ENCODE data around the gene IPO5. TPM values are rescaled to one million over a fixed set of nuclear protein-coding genes. Genes with fewer than 3 reads are reported as not detected.

Gene IPO5
- total RNA-seq, 1 donor from 2014 or later: 154 TPM

- Histone ChIP-seq H3K79me2 (ENCODE audit: insufficient read depth, low read length) (peaks cover 6% of the 10 kb centered on the region), H3K36me3 (ENCODE audit: insufficient read depth, low read length) (peaks cover 67% of the 10 kb centered on the region), H2AFZ (ENCODE audit: low read depth, low read length) (no peak overlapping the region), H3K4me3 (ENCODE audit: insufficient read depth, low read depth, low read length) (no peak overlapping the region), H3K27me3 (ENCODE audit: insufficient read depth, low read length) (no peaks in the 10 kb centered on the region), H3K4me2 (ENCODE audit: low read length) (no peak overlapping the region), H3K9ac (ENCODE audit: low read length) (no peak overlapping the region), H3K4me1 (ENCODE audit: insufficient read depth, low read length) (peaks cover 4% of the 10 kb centered on the region), H4K20me1 (ENCODE audit: insufficient read depth, low read length) (peaks cover 12% of the 10 kb centered on the region), H3K9me3 (ENCODE audit: insufficient read depth, low read depth, low read length) (no peaks in the 10 kb centered on the region), H3K27ac (ENCODE audit: low read depth, low read length) (no peak overlapping the region)
- DNase-seq (ENCODE audit: low read depth) (no peak), FAIRE-seq (no peak)
- no peaks in the 10 kb centered on the region for H3K4me1 Mint-ChIP-seq (ENCODE audit: low read depth, unreplicated experiment)
- no peak overlapping the region for H3K4me3 Mint-ChIP-seq (ENCODE audit: unreplicated experiment)
- no peaks in the 10 kb centered on the region for H3K27me3 Mint-ChIP-seq (ENCODE audit: low read depth, unreplicated experiment)
- H3K27ac Mint-ChIP-seq (ENCODE audit: unreplicated experiment): no peak overlapping the region
- no peak for TF ChIP-seq EZH2 (IDR thresholded peaks at IDR 0.05; ENCODE audit: insufficient read depth, low read length)
- no peaks in the 10 kb centered on the region for H3K9me3 Mint-ChIP-seq (ENCODE audit: unreplicated experiment)
- peaks cover 26% of the 10 kb centered on the region for H3K36me3 Mint-ChIP-seq (ENCODE audit: low read depth, unreplicated experiment)
These were observed 53.5 kb downstream of the IPO5 start for GRCh38 chr13:98007001-98007400.

GRCh38 chr13:98013241-98013640, 59.8 kb downstream of the IPO5 start:
- Histone ChIP-seq H3K27ac (ENCODE audit: low read depth, low read length) (no peak overlapping the region), H3K36me3 (ENCODE audit: insufficient read depth, low read length) (peaks cover 61% of the 10 kb centered on the region), H3K4me2 (ENCODE audit: low read length) (no peak overlapping the region), H2AFZ (ENCODE audit: low read depth, low read length) (no peak overlapping the region), H3K4me3 (ENCODE audit: insufficient read depth, low read depth, low read length) (no peak overlapping the region), H3K9ac (ENCODE audit: low read length) (no peak overlapping the region), H3K79me2 (ENCODE audit: insufficient read depth, low read length) (no peaks in the 10 kb centered on the region), H4K20me1 (ENCODE audit: insufficient read depth, low read length) (no peaks in the 10 kb centered on the region), H3K9me3 (ENCODE audit: insufficient read depth, low read depth, low read length) (no peaks in the 10 kb centered on the region), H3K4me1 (ENCODE audit: insufficient read depth, low read length) (peaks cover 10% of the 10 kb centered on the region), H3K27me3 (ENCODE audit: insufficient read depth, low read length) (no peaks in the 10 kb centered on the region)
- no peaks in the 10 kb centered on the region for H3K27me3 Mint-ChIP-seq (ENCODE audit: low read depth, unreplicated experiment)
- DNase-seq (ENCODE audit: low read depth): no peak
- H3K4me1 Mint-ChIP-seq (ENCODE audit: low read depth, unreplicated experiment): peaks cover 7% of the 10 kb centered on the region
- no peak for TF ChIP-seq CTCF (IDR thresholded peaks at IDR 0.05; ENCODE audit: insufficient read depth, low read depth, low read length)
- TF ChIP-seq EZH2 (IDR thresholded peaks at IDR 0.05; ENCODE audit: insufficient read depth, low read length): no peak
- H3K4me3 Mint-ChIP-seq (ENCODE audit: unreplicated experiment): no peak overlapping the region
- H3K9me3 Mint-ChIP-seq (ENCODE audit: unreplicated experiment): no peaks in the 10 kb centered on the region
- H3K36me3 Mint-ChIP-seq (ENCODE audit: low read depth, unreplicated experiment): peaks cover 19% of the 10 kb centered on the region
- FAIRE-seq: no peak
- H3K27ac Mint-ChIP-seq (ENCODE audit: unreplicated experiment): no peak overlapping the region

DNA sequence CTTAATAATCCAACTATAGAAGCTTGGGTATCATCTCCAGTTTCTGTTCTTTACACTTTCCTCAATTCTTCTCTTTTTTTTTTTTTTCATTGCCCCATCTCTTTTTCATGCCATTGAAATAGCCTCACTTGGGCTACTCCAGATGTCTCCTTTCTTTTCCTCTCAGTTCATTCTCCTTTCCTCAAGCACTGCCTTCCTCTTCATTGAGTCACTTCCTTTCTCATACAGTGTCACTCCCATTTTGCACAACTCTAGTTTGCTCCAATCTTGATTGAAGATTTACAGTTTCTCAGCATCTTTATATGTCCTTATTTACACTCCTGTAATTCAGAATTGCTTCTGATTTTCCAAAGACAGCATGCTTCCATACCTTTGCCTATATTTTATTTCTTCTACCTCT, 61.3 kb downstream of the IPO5 start:
- peaks cover 29% of the 10 kb centered on the region for H3K36me3 Mint-ChIP-seq (ENCODE audit: low read depth, unreplicated experiment)
- DNase-seq (ENCODE audit: low read depth) (peak; percentile 74), FAIRE-seq (peak; percentile 47)
- H3K4me2 ChIP-seq (ENCODE audit: low read length): peak overlapping the region; percentile 68
- peaks cover 10% of the 10 kb centered on the region for H3K4me1 ChIP-seq (ENCODE audit: insufficient read depth, low read length)
- TF ChIP-seq CTCF (IDR thresholded peaks at IDR 0.05; ENCODE audit: insufficient read depth, low read depth, low read length): no peak
- no peak for TF ChIP-seq EZH2 (IDR thresholded peaks at IDR 0.05; ENCODE audit: insufficient read depth, low read length)
- no peaks in the 10 kb centered on the region for H4K20me1 ChIP-seq (ENCODE audit: insufficient read depth, low read length)
- H3K9ac ChIP-seq (ENCODE audit: low read length): no peak overlapping the region
- H3K4me3 Mint-ChIP-seq (ENCODE audit: unreplicated experiment): no peak overlapping the region
- H3K27me3 ChIP-seq (ENCODE audit: insufficient read depth, low read length): no peaks in the 10 kb centered on the region
- no peak overlapping the region for H3K27ac Mint-ChIP-seq (ENCODE audit: unreplicated experiment)
- no peaks in the 10 kb centered on the region for H3K79me2 ChIP-seq (ENCODE audit: insufficient read depth, low read length)
- H3K27ac ChIP-seq (ENCODE audit: low read depth, low read length): peak overlapping the region; percentile 40
- no peak overlapping the region for H2AFZ ChIP-seq (ENCODE audit: low read depth, low read length)
- no peaks in the 10 kb centered on the region for H3K27me3 Mint-ChIP-seq (ENCODE audit: low read depth, unreplicated experiment)
- H3K4me1 Mint-ChIP-seq (ENCODE audit: low read depth, unreplicated experiment): peaks cover 7% of the 10 kb centered on the region
- no peaks in the 10 kb centered on the region for H3K9me3 Mint-ChIP-seq (ENCODE audit: unreplicated experiment)
- H3K36me3 ChIP-seq (ENCODE audit: insufficient read depth, low read length): peaks cover 58% of the 10 kb centered on the region
- no peak overlapping the region for H3K4me3 ChIP-seq (ENCODE audit: insufficient read depth, low read depth, low read length)
- no peaks in the 10 kb centered on the region for H3K9me3 ChIP-seq (ENCODE audit: insufficient read depth, low read depth, low read length)

Data from astrocyte (in vitro differentiated cells and primary cell).